K562 (cell line): ENCODE measurements around the gene KIF5C. TPM values are rescaled to one million over a fixed set of nuclear protein-coding genes. Genes with fewer than 3 reads are reported as not detected.

Source experiments
- ATAC-seq: fragments of 200-7000 bp; cut with Tn5 transposase; 3 replicates; pipeline ENCODE4 v1.9.1; 2020; ENCODE audit warnings: moderate library complexity
- BruUV-seq: library from RNA; stranded (reverse); fragments of 400-500 nt; replicated peaks from 2 replicates; lab custom pipeline; 2021; lab: Mats Ljungman, UMichigan
- CTCF ChIA-PET: fragments of 300-600 bp; formaldehyde crosslinking; extraction: SDS; loops from one replicate; lab custom pipeline; 2021; ENCODE audit warnings: low intra/inter-chr PET ratio; lab: Yijun Ruan, JAX
- POLR2A ChIA-PET: fragments of 300-600, 350-650 bp; sonication (Branson Sonifier 250); formaldehyde crosslinking; extraction: SDS; loops from one replicate; lab custom pipeline; 2021; ENCODE audit warnings: antibody characterized with exemption, inconsistent platforms; lab: Yijun Ruan, JAX
- DNase-seq, 4 experiments: peaks; one replicate each; pipeline versions ENCODE4 v3.0.0 to v3.0.0-alpha.2; 2011 to 2018; ENCODE audit warnings: low spot score in 3 of 4, mixed read lengths in 3 of 4; ENCODE audit errors: extremely low read depth in 1 of 4
- FAIRE-seq: peaks from 2 replicates; lab custom pipeline; 2011; peaks lifted over from hg19 to GRCh38; lab: Jason Lieb, UNC
- H2AFZ ChIP-seq: 2 replicates; pipeline ENCODE4 v1.6.0; 2011; ENCODE audit warnings: low read depth, low read length, control low read depth, inconsistent platforms
- H3K27ac ChIP-seq: fragments of 200-600 bp; 3 replicates; pipeline ENCODE4 v1.8.0; 2011; ENCODE audit warnings: low read depth, mild to moderate bottlenecking, control low read depth, inconsistent platforms, low read length, moderate library complexity, mixed read lengths; ENCODE audit errors: extremely low read depth
- H3K27me3 ChIP-seq, 2 experiments: fragments of 300-600 bp in 1 of 2; 2 replicates in 1 of 2; 3 replicates in 1 of 2; pipeline versions ENCODE4 v1.6.0 to v1.8.0; 2011; ENCODE audit warnings: inconsistent platforms in 2 of 2, low read length in 2 of 2, mild to moderate bottlenecking in 1 of 2, mixed read lengths in 1 of 2, moderate library complexity in 1 of 2; ENCODE audit not compliant: control insufficient read depth in 2 of 2, insufficient read depth in 2 of 2
- H3K36me3 ChIP-seq: fragments of 300-600 bp; 3 replicates; pipeline ENCODE4 v1.8.0; 2011; ENCODE audit warnings: mild to moderate bottlenecking, low read length, inconsistent platforms; ENCODE audit not compliant: control insufficient read depth, insufficient read depth
- H3K4me1 ChIP-seq, 2 experiments: fragments of 200-600 bp in 1 of 2; replicated peaks in 1 of 2; 2 replicates in 1 of 2; 3 replicates in 1 of 2; pipeline versions ENCODE4 v1.5.1 to v1.8.0; 2011; ENCODE audit warnings: inconsistent platforms in 2 of 2, low read length in 2 of 2, mild to moderate bottlenecking in 1 of 2, mixed read lengths in 1 of 2, moderate library complexity in 1 of 2; ENCODE audit not compliant: control insufficient read depth in 2 of 2, insufficient read depth in 2 of 2
- H3K4me2 ChIP-seq: 2 replicates; pipeline ENCODE4 v1.6.1; 2011; ENCODE audit warnings: low read length, control low read depth, inconsistent platforms, mixed read lengths; ENCODE audit not compliant: insufficient read depth
- H3K4me3 ChIP-seq: fragments of 200-600 bp; sonication (generic), shearing (Covaris generic); 2 replicates; pipeline ENCODE4 v1.5.1; 2016; ENCODE audit warnings: control low read depth, inconsistent platforms
- H3K79me2 ChIP-seq: fragments of 200-600 bp; 3 replicates; pipeline ENCODE4 v1.8.0; 2011; ENCODE audit warnings: low read length, inconsistent platforms; ENCODE audit not compliant: control insufficient read depth, insufficient read depth
- H3K9ac ChIP-seq, 2 experiments: 2 replicates each; pipeline versions ENCODE4 v1.6.0 to v1.6.1; 2011; ENCODE audit warnings: low read depth in 2 of 2, low read length in 2 of 2, control low read depth in 1 of 2, inconsistent platforms in 1 of 2, mild to moderate bottlenecking in 1 of 2, mixed read lengths in 1 of 2; ENCODE audit not compliant: insufficient read depth in 1 of 2
- H3K9me1 ChIP-seq: one replicate; pipeline ENCODE4 v1.6.0; 2011; ENCODE audit warnings: inconsistent platforms, mild to moderate bottlenecking, low read length, moderate library complexity; ENCODE audit not compliant: control insufficient read depth, insufficient read depth
- H3K9me3 ChIP-seq: replicated peaks from 2 replicates; pipeline ENCODE4 v1.5.1; 2011; ENCODE audit warnings: low read depth, low read length, inconsistent platforms; ENCODE audit not compliant: control insufficient read depth, insufficient read depth
- H4K20me1 ChIP-seq: replicated peaks from 2 replicates; pipeline ENCODE4 v1.6.1; 2011; ENCODE audit warnings: low read length, inconsistent platforms, mixed read lengths; ENCODE audit not compliant: control insufficient read depth, insufficient read depth
- BRD4 ChIP-seq: fragments of 200-600 bp; sonication (generic); IDR thresholded peaks from 2 replicates; pipeline ENCODE4 v1.6.1; 2017; ENCODE audit warnings: inconsistent platforms
- DMBX1 ChIP-seq: fragments of 250-450 bp; sonication (Bioruptor Pico); IDR thresholded peaks from 2 replicates; pipeline ENCODE4 v1.8.0; 2022; ENCODE audit warnings: inconsistent platforms, mild to moderate bottlenecking, moderate library complexity, borderline replicate concordance
- ILF3 ChIP-seq: fragments of 450-650 bp; IDR thresholded peaks from 2 replicates; pipeline ENCODE4 v1.6.1; 2018; ENCODE audit warnings: antibody characterized with exemption, mild to moderate bottlenecking, moderate library complexity, borderline replicate concordance
- KAT8 ChIP-seq: fragments of 450-650 bp; IDR thresholded peaks from 2 replicates; pipeline ENCODE4 v1.6.1; 2016; ENCODE audit warnings: low read depth, mild to moderate bottlenecking
- MIER1 ChIP-seq: fragments of 450-650 bp; IDR thresholded peaks from 2 replicates; pipeline ENCODE4 v1.6.1; 2016; ENCODE audit warnings: antibody characterized with exemption, mild to moderate bottlenecking, low read depth
- PCBP2 ChIP-seq: fragments of 200-400 bp; formaldehyde crosslinking; IDR thresholded peaks from 2 replicates; pipeline ENCODE4 v1.6.1; 2018; ENCODE audit warnings: low read length, low read depth, mild to moderate bottlenecking, moderate library complexity; ENCODE audit not compliant: poor library complexity, severe bottlenecking
- USF2 ChIP-seq: sonication (generic); formaldehyde crosslinking; IDR thresholded peaks from 2 replicates; pipeline ENCODE4 v1.5.0; 2020; ENCODE audit warnings: missing genetic modification reagents
- ZNF41 ChIP-seq: fragments of 250-450 bp; sonication (Bioruptor Pico); conservative IDR thresholded peaks from 2 replicates; pipeline ENCODE4 v1.4.0; 2020; ENCODE audit warnings: mild to moderate bottlenecking
- ZNF644 ChIP-seq: fragments of 200-800 bp; sonication (Bioruptor generic); IDR thresholded peaks from 2 replicates; pipeline ENCODE4 v1.6.1; 2016; ENCODE audit warnings: low read depth, missing genetic modification characterization, missing compliant biosample characterization
- ZNF696 ChIP-seq: fragments of 250-450 bp; sonication (Bioruptor Pico); conservative IDR thresholded peaks from 2 replicates; pipeline ENCODE4 v1.4.0; 2020; ENCODE audit warnings: mild to moderate bottlenecking, moderate library complexity
- ZNF764 ChIP-seq: fragments of 250-450 bp; sonication (Bioruptor Pico); IDR thresholded peaks from 2 replicates; pipeline ENCODE4 v1.4.0; 2020; ENCODE audit warnings: low read depth, mild to moderate bottlenecking, moderate library complexity
- WGBS: fragments of 100-300 bp; shearing (Covaris generic); methylation state at CpG from one replicate; pipeline ENCODE4 v1.1.6; 2016; ENCODE audit warnings: low coverage, mixed read lengths; ENCODE audit not compliant: insufficient coverage; ENCODE audit errors: missing lambda C conversion rate; 5-methylcytosine and 5-hydroxymethylcytosine counted together
- in situ Hi-C: fragments of 300-500 bp; cut with MboI; formaldehyde crosslinking; loops from 4 replicates; pipeline ENCODE4 v1.15.0; 2018; ENCODE audit warnings: inconsistent platforms, mixed read lengths
- intact Hi-C: fragments of 100-400 bp; cut with micrococcal nuclease; formaldehyde crosslinking; loops from 2 replicates; pipeline ENCODE4 v1.14.2; 2022
- polyA plus RNA-seq, 8 experiments: library from polyadenylated mRNA; depleted of rRNA in 4 of 8; stranded (reverse) in 5 of 8; unstranded in 3 of 8; fragments of >200 nt; fragmentation: Nextera tagmentation in 2 of 8; fragmentation: Illumina TruSeq in 1 of 8; extraction: Ambion mirVana in 2 of 8; extraction: Trizol in 1 of 8; gene quantifications; 2 replicates each; pipeline versions ENCODE4 v1.2.1 to v1.2.3, GENCODE V29; 2011 to 2014; ENCODE audit warnings: inconsistent platforms in 1 of 8, missing spikeins in 1 of 8
- total RNA-seq, 7 experiments: library from RNA; depleted of rRNA in 6 of 7; stranded (reverse); fragments of >200 nt in 6 of 7; fragmentation: Illumina TruSeq in 2 of 7; extraction: Trizol in 2 of 7; gene quantifications; 2 replicates each; pipeline versions ENCODE4 v1.2.1 to v1.2.3, GENCODE V29; 2011 to 2021; ENCODE audit warnings: low replicate concordance in 1 of 7
- TF ChIP-seq, protein P1 (sequence below): fragments of 250-450 bp; sonication (Bioruptor Pico); IDR thresholded peaks from 2 replicates; pipeline ENCODE4 v1.5.0; 2021; ENCODE audit warnings: mild to moderate bottlenecking, moderate library complexity
- TF ChIP-seq, protein P2 (sequence below): fragments of 250-450 bp; sonication (Bioruptor Pico); IDR thresholded peaks from 2 replicates; pipeline ENCODE4 v1.4.0; 2020; ENCODE audit warnings: mild to moderate bottlenecking, moderate library complexity

KIF5C gene
- total and polyA plus RNA-seq, 9 of the 15 experiments (the other 6 are each of a cell fraction or from before 2014, with no cell fraction given), result 0.01 to 0.09 (median 0.01) TPM; not detected in 6

- no peak overlapping the region for H3K4me2 ChIP-seq
- CTCF ChIA-PET, result no interaction called here
- no peaks in the 10 kb centered on the region for H4K20me1 ChIP-seq
- no peak overlapping the region for H3K4me3 ChIP-seq
- DNase-seq (no peak), FAIRE-seq (no peak), ATAC-seq (no peak)
- BruUV-seq, result no TSS peak
- in situ Hi-C loops (no loop called here), intact Hi-C loops (no loop called here)
- H3K9me3 ChIP-seq, result no peaks in the 10 kb centered on the region
- no peak overlapping the region for H3K27ac ChIP-seq
- no peak overlapping the region for H3K9ac ChIP-seq
- H3K9me1 ChIP-seq, result no peaks in the 10 kb centered on the region
- H3K27me3 ChIP-seq, result peaks cover 6 to 14% of the 10 kb centered on the region in 2 experiments; a peak in 4 of 5 replicates
- POLR2A ChIA-PET, result interaction anchor here (1.0 to 1.2 kb wide), 4 partner anchors 13 to 23 kb away, joined by 3 read pairs; no protein-coding TSS in a partner anchor
- no peak overlapping the region for H2AFZ ChIP-seq
- no peaks in the 10 kb centered on the region for H3K4me1 ChIP-seq
- no peaks in the 10 kb centered on the region for H3K79me2 ChIP-seq
- TF ChIP-seq ZNF764 (CRISPR knock-in tag), result no peak
- TF ChIP-seq ILF3, result no peak
- TF ChIP-seq KAT8, result no peak
- TF ChIP-seq PCBP2, result no peak
- no peak for TF ChIP-seq ZNF41 (CRISPR knock-in tag)
- TF ChIP-seq BRD4, result no peak
- TF ChIP-seq, protein P1, sequence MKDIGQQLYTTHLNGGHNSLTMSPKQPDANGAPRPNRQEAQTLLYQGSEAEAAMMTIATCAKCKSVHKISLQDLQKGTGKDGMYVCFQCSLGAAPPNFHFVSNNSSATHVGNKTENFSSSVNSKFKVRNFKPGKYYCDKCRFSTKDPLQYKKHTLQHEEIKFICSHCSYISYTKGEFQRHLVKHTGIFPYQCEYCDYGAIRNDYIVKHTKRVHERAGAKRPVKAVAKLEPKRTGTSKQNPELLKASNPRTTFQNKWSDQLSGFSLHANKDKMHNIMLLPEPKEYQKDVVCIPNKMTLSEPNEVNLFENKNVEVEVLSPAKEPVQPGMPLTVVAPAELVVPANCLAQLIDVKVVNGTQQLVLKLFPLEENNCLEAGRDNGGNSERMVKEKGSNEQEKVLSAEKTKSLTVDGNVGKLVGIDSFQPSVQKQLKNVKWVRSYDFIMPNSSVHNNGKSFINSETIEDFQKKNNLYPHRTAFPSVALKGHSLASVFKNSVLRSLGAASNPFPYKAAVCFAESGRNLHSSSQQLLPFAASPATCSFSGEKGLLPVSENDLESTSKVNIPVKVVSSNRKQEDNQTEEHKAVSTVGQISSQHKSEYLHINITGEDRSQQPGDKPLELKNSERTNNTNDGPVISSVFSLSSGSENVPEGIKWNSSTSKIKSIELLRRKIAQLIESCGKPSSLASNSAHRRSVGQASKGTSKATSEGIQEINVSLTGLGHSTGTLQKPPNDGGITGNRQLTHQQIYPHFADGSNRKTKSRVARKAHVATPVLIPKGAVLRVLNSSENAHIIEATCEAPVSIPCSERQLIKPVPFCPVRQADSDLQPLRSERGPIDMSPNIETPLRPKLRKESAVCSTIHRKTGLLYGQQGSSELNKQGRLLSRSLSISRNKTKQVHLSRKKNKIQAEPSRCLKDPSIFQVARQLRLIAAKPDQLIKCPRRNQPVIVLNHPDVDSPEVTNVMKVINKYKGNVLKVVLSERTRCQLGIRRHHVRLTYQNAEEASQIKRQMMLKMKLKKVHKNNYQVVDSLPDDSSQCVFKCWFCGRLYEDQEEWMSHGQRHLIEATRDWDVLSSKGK (CRISPR knock-in tag), result no peak
- TF ChIP-seq ZNF644, result no peak
- TF ChIP-seq USF2 (CRISPR knock-in tag), result no peak
- TF ChIP-seq MIER1, result no peak
- TF ChIP-seq, protein P2, sequence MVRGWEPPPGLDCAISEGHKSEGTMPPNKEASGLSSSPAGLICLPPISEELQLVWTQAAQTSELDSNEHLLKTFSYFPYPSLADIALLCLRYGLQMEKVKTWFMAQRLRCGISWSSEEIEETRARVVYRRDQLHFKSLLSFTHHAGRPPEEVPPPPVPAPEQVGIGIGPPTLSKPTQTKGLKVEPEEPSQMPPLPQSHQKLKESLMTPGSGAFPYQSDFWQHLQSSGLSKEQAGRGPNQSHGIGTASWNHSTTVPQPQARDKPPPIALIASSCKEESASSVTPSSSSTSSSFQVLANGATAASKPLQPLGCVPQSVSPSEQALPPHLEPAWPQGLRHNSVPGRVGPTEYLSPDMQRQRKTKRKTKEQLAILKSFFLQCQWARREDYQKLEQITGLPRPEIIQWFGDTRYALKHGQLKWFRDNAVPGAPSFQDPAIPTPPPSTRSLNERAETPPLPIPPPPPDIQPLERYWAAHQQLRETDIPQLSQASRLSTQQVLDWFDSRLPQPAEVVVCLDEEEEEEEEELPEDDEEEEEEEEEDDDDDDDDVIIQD (CRISPR knock-in tag), result no peak
- no peak for TF ChIP-seq ZNF696 (CRISPR knock-in tag)
- no peak for TF ChIP-seq DMBX1 (CRISPR knock-in tag)
- TF ChIP-seq, all 486 proteins: peak for 0
- H3K36me3 ChIP-seq, result no peaks in the 10 kb centered on the region
- WGBS, result 0% methylated on average over 2 of the region's 2 CpGs
Measured at GRCh38 chr2:148900350-148900837, 25.4 kb downstream of the KIF5C start.
